ENCODE measurements around the gene SNTA1. TPM values are rescaled to one million over a fixed set of nuclear protein-coding genes. Genes with fewer than 3 reads are reported as not detected.

Gene SNTA1
- total and polyA plus RNA-seq, 2 donors (not counting 1 experiment from before 2014, with no cell fraction given), result 17.2 to 46.6 TPM

GRCh38 chr20:33412484-33412838 is 31.1 kb downstream of the SNTA1 start:
- no peak for DNase-seq (ENCODE audit: low read depth in 2 of 2)

GRCh38 chr20:33411711-33412483 is 31.7 kb downstream of the SNTA1 start:
- no peaks in the 10 kb centered on the region for H3K9me3 ChIP-seq (ENCODE audit: control insufficient read depth, insufficient read depth, low read depth, low read length)

More at GRCh38 chr20:33412484-33412838, 31.1 kb downstream of the SNTA1 start:
- no peaks in the 10 kb centered on the region for H3K27me3 ChIP-seq (ENCODE audit: control insufficient read depth, insufficient read depth, low read length)
- H3K4me1 ChIP-seq (ENCODE audit: control insufficient read depth, extremely low read depth, insufficient read depth, low read length), result peaks cover 3% of the 10 kb centered on the region
- H2AFZ ChIP-seq (ENCODE audit: low read length), result no peak overlapping the region
- no peaks in the 10 kb centered on the region for H3K9me3 ChIP-seq (ENCODE audit: control insufficient read depth, insufficient read depth, low read depth, low read length)
- peaks cover 18% of the 10 kb centered on the region for H3K36me3 ChIP-seq (ENCODE audit: control insufficient read depth, insufficient read depth, low read length)
- no peak overlapping the region for H3K4me3 ChIP-seq (replicated peaks in 1 of 4; ENCODE audit: control extremely low read depth in 1 of 4, insufficient read depth in 1 of 4, low read depth in 3 of 4, low read length in 4 of 4)
- H3K4me2 ChIP-seq (ENCODE audit: extremely low read depth, insufficient read depth, low read length), result no peak overlapping the region
- H4K20me1 ChIP-seq (ENCODE audit: control insufficient read depth, extremely low read depth, insufficient read depth, low read length), result no peaks in the 10 kb centered on the region
- no peak for TF ChIP-seq CTCF (conservative IDR thresholded peaks at IDR 0.05 in 1 of 2, IDR thresholded peaks at IDR 0.05 in 1 of 2; ENCODE audit: low read depth in 1 of 2, low read length in 2 of 2)
- TF ChIP-seq EZH2 (IDR thresholded peaks at IDR 0.05; ENCODE audit: low read length, missing control alignments), result no peak
- H3K9ac ChIP-seq (ENCODE audit: insufficient read depth, low read length), result no peak overlapping the region
- no peak overlapping the region for H3K27ac ChIP-seq (ENCODE audit: insufficient read depth, low read length)
- no peaks in the 10 kb centered on the region for H3K79me2 ChIP-seq (ENCODE audit: control insufficient read depth, insufficient read depth, low read length)

GRCh38 chr20:33411242-33411641 is 32.3 kb downstream of the SNTA1 start:
- no peak for TF ChIP-seq CTCF (conservative IDR thresholded peaks at IDR 0.05 in 1 of 2, IDR thresholded peaks at IDR 0.05 in 1 of 2; ENCODE audit: low read depth in 1 of 2, low read length in 2 of 2)
- no peak for TF ChIP-seq EZH2 (IDR thresholded peaks at IDR 0.05; ENCODE audit: low read length, missing control alignments)

More at GRCh38 chr20:33411711-33412483, 31.7 kb downstream of the SNTA1 start:
- no peak for TF ChIP-seq CTCF (conservative IDR thresholded peaks at IDR 0.05 in 1 of 2, IDR thresholded peaks at IDR 0.05 in 1 of 2; ENCODE audit: low read depth in 1 of 2, low read length in 2 of 2)
- no peak for TF ChIP-seq EZH2 (IDR thresholded peaks at IDR 0.05; ENCODE audit: low read length, missing control alignments)
- H3K79me2 ChIP-seq (ENCODE audit: control insufficient read depth, insufficient read depth, low read length), result no peaks in the 10 kb centered on the region
- H3K4me3 ChIP-seq (replicated peaks in 1 of 4; ENCODE audit: control extremely low read depth in 1 of 4, insufficient read depth in 1 of 4, low read depth in 3 of 4, low read length in 4 of 4), result no peak overlapping the region
- H3K4me2 ChIP-seq (ENCODE audit: extremely low read depth, insufficient read depth, low read length), result no peak overlapping the region
- no peak overlapping the region for H2AFZ ChIP-seq (ENCODE audit: low read length)
- H3K4me1 ChIP-seq (ENCODE audit: control insufficient read depth, extremely low read depth, insufficient read depth, low read length), result peaks cover 3% of the 10 kb centered on the region
- H3K9ac ChIP-seq (ENCODE audit: insufficient read depth, low read length), result no peak overlapping the region
- no peaks in the 10 kb centered on the region for H4K20me1 ChIP-seq (ENCODE audit: control insufficient read depth, extremely low read depth, insufficient read depth, low read length)
- no peaks in the 10 kb centered on the region for H3K27me3 ChIP-seq (ENCODE audit: control insufficient read depth, insufficient read depth, low read length)
- DNase-seq (ENCODE audit: low read depth in 2 of 2), result no peak
- no peak overlapping the region for H3K27ac ChIP-seq (ENCODE audit: insufficient read depth, low read length)
- peaks cover 18% of the 10 kb centered on the region for H3K36me3 ChIP-seq (ENCODE audit: control insufficient read depth, insufficient read depth, low read length)

More at GRCh38 chr20:33411242-33411641, 32.3 kb downstream of the SNTA1 start:
- H3K4me1 ChIP-seq (ENCODE audit: control insufficient read depth, extremely low read depth, insufficient read depth, low read length), result peaks cover 3% of the 10 kb centered on the region
- no peaks in the 10 kb centered on the region for H3K79me2 ChIP-seq (ENCODE audit: control insufficient read depth, insufficient read depth, low read length)
- peaks cover 18% of the 10 kb centered on the region for H3K36me3 ChIP-seq (ENCODE audit: control insufficient read depth, insufficient read depth, low read length)
- no peak overlapping the region for H3K9ac ChIP-seq (ENCODE audit: insufficient read depth, low read length)
- no peak overlapping the region for H3K4me2 ChIP-seq (ENCODE audit: extremely low read depth, insufficient read depth, low read length)
- H3K9me3 ChIP-seq (ENCODE audit: control insufficient read depth, insufficient read depth, low read depth, low read length), result no peaks in the 10 kb centered on the region
- H3K27me3 ChIP-seq (ENCODE audit: control insufficient read depth, insufficient read depth, low read length), result no peaks in the 10 kb centered on the region
- no peak for DNase-seq (ENCODE audit: low read depth in 2 of 2)
- no peak overlapping the region for H3K27ac ChIP-seq (ENCODE audit: insufficient read depth, low read length)
- no peak overlapping the region for H2AFZ ChIP-seq (ENCODE audit: low read length)
- H4K20me1 ChIP-seq (ENCODE audit: control insufficient read depth, extremely low read depth, insufficient read depth, low read length), result no peaks in the 10 kb centered on the region
- H3K4me3 ChIP-seq (replicated peaks in 1 of 4; ENCODE audit: control extremely low read depth in 1 of 4, insufficient read depth in 1 of 4, low read depth in 3 of 4, low read length in 4 of 4), result no peak overlapping the region
